GM12873 (cell line): ENCODE measurements around the gene FADS1.

Experiments used
- TF ChIP-seq, protein P1 (sequence below): IDR thresholded peaks from 2 replicates; pipeline ENCODE4 v1.5.1; 2012; ENCODE audit warnings: low read depth, mild to moderate bottlenecking, moderate library complexity, low read length, control low read depth; ENCODE audit not compliant: insufficient read depth; ENCODE audit errors: missing control alignments

The FADS1 gene

DNA sequence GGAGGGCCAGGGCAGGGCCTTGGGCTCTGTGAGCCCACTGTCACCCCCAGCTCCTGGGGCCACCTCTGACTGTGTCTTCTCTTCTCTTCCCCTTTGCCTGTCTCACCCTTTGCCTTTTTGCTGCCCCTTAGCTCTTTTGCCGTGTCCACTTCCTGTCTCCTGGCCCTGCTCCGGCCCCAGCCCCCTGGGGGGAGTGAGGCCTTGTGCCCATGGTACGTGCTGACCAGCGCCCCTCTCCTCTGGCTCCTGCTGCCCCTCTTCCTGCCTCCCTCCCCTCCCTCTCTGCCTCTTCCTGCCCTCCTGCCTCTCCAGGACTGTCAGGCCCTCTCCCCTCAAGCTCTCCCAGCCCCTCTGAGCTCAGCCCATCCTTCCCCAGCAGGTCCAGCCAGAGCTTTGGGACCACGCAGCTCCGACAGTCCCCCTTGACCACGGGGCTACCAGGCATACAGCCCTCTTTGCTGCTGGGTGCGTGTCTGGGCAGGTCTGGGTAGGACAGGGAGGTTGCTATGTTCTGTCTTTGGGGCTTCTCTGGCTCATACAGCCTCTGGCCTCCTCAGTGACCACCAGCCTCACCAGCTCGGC is 36.1 kb downstream of the FADS1 start:
- TF ChIP-seq, protein P1, sequence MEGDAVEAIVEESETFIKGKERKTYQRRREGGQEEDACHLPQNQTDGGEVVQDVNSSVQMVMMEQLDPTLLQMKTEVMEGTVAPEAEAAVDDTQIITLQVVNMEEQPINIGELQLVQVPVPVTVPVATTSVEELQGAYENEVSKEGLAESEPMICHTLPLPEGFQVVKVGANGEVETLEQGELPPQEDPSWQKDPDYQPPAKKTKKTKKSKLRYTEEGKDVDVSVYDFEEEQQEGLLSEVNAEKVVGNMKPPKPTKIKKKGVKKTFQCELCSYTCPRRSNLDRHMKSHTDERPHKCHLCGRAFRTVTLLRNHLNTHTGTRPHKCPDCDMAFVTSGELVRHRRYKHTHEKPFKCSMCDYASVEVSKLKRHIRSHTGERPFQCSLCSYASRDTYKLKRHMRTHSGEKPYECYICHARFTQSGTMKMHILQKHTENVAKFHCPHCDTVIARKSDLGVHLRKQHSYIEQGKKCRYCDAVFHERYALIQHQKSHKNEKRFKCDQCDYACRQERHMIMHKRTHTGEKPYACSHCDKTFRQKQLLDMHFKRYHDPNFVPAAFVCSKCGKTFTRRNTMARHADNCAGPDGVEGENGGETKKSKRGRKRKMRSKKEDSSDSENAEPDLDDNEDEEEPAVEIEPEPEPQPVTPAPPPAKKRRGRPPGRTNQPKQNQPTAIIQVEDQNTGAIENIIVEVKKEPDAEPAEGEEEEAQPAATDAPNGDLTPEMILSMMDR: no peak

DNA sequence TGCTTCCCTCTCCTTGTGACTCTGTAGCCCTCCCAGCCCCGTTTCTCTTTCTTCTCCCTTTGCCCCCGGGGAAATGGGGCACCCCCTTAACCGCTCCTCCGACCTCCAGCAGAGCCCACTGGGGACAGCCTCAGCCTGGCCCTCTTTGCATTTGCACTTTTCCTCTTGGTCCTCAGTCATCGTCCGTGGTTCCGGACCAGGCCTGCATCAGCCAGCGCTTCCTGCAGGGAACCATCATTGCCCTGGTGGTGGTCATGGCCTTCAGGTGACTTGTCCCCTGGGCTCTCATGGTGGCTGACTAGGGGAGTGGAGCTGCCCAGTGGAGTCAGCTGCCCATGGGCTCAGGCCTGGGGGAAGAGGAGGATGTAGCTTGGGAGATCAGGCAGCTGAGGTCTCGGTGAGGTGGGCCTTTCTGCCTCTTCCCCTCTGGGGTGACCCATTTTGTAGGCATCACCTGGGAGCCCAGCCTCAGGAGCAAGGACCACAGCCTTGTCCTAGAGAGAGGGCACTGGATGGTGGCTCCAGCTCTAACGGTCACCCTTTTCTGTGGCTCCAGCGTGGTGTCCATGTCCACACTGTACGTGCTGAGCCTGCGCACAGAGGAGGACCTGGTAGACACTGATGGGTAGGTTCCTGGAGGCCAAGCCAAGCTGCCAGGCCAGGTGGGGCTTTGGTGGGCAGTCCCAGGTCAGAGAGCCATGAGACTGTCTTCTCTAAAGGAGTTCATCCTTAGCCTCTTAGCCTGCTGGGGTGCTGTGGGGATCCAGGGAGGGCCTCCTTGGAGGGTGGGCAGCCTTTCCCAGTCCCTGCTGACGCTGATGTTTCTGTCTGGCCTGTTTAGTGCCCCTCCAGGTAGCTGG is 36.9 kb downstream of the FADS1 start:
- TF ChIP-seq, protein P1: no peak

DNA sequence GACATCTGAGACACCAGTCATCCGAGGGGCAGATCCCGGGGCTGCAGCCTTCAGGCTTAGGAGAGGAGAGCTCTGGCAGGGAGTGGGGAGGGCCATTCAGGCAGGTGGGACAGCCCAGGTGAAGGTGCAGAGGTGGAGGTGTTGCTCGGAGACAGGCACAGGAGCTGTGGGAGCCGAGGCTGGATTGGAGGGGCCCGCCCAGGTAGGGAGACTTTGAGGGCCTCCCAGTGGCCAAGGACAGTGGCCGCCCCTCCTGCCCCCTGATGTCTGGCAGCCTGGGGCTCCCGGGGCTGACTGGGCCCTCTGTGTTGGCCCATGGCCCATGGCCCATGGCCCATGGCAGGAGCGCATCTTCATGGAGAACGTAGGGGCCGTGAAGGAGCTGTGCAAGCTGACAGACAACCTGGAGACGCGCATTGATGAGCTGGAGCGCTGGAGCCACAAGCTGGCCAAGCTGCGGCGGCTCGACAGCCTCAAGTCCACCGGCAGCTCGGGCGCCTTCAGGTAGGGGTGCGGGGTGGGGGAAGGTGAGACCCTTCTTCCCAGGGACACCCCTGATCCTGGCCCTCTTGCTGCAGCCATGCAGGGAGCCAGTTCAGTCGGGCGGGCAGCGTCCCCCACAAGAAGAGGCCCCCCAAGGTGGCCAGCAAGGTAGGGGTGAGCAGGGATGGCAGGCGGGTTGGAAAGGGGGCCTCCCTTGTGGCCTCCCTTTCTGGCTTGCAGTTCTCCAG is 37.7 kb downstream of the FADS1 start:
- TF ChIP-seq, protein P1: no peak

DNA sequence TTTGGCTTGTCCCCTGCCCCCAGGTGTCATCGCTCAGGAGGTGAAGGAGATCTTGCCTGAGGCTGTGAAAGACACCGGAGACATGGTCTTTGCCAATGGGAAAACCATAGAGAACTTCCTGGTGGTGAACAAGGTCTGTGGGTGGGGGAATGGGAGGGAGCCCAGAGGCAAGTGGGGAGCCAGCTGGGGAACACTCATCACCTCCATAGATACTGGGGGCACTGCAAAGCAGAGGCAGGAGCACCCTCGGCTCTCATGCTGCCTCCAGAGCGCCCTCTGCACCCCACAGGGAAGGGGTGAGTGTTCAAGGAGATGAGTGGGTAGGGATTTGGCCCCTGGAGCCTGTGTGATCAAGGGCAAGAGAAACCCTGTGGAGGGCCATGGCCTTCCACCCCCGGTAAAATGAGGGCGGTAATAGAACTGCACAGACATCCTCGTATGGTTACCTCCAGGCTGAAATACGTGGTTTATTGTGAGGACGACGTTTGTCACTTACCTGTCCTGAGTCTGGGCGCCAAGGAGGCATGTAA is 38.4 kb downstream of the FADS1 start:
- TF ChIP-seq, protein P1: no peak

DNA sequence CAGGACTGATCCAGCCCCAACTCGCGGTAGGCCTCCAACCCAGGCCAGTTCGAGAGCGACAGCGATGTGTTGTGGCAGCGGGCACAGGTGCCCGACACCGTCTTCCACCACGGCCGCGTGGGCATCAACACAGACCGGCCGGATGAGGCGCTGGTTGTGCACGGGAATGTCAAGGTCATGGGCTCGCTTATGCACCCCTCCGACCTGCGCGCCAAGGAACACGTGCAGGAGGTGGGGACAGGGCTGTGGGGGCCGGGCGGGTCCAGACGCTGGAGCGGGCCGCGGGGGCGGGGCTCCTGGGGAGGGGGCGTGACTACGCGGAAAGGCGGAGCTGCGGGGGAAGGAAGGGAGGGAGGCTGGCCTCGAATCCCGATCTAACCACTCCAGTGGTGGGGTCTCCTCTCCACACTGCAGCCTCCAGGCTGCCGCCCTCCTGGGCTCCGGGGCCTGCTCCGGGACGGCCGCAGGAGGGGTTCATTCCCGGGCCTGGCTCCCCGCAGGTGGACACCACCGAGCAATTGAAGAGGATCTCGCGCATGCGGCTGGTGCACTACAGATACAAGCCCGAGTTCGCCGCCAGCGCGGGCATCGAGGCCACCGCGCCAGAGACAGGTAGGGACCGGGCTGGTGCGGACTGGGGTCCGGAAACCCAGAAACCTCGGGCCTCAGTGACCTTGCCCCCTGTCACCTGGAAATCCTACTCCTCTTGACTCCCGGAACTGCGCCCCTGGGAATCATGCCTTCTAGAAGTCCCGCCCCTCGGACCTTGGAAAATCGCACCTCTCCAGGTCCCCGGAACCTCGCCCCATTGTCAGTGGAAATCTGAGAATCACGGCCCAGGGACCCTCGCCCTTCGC is 39.3 kb downstream of the FADS1 start:
- TF ChIP-seq, protein P1: peak; percentile 27

DNA sequence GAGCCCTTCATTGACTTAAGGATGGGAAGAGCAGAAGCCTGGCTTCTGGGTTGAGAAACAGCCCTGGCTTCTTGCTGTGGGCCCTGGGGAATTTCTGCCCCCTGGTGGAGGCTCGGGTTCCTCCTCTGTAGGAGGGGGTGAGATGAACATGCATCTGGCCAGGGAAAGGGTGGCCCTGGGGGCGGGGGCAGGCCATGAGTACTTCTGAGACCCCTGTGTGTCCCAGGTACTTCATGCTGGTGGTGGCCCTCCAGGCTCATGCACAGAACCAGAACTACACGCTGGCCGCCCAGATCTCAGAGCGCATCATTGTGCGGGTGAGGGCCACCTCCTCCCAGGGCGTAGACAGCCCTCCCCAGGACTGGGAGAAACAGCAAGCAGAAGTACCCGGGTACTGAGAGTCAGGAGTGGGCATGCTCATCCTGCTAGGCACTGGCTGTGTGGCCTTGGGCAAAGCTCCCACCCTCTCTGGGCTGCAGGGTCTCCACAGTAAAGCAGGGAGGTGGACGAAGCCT is 40.2 kb downstream of the FADS1 start:
- TF ChIP-seq, protein P1: peak; percentile 84
